HG02623 (cell line): ENCODE measurements around the gene SYT8.
"Not testable (repeated sequence)": the region's sequence is repeated elsewhere in the genome, so short reads cannot be mapped to it uniquely, and the experiment has no call there.

ENCODE experiments used
- ATAC-seq: cut with Tn5 transposase; IDR thresholded peaks from one replicate; pipeline ENCODE4 v1.9.1; 2021; ENCODE audit warnings: moderate library complexity; ENCODE audit not compliant: unreplicated experiment

SYT8 gene

GRCh38 chr11:1883346-1884302, 48.8 kb downstream of the SYT8 start:
- ATAC-seq = no peak

- ATAC-seq = no peak
Observed at GRCh38 chr11:1884303-1884700, 49.5 kb downstream of the SYT8 start.

DNA sequence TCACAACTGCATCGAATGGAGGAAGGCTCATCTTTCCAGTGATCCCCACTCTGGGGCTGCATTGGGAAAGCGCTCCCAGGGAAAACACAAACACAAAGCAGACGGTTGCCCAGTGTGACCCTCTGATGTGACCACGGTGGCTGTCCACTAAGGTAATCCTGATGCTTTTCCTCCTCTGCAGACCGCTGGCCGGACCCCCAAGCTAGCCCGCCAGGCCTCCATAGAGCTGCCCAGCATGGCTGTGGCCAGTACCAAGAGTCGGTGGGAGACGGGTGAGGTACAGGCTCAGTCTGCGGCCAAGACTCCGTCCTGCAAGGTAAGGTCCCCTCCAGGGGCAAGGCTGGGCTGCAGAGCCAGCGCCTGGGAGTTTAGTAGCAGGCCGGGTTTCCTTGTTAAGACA, 51.8 kb downstream of the SYT8 start:
- not testable (repeated sequence) for ATAC-seq
